WTC11 (cell line): ENCODE data around the gene NPY. TPM values are rescaled to one million over a fixed set of nuclear protein-coding genes. Genes with fewer than 3 reads are reported as not detected.

Experiments used
- ATAC-seq: fragments of 200-7000 bp; cut with Tn5 transposase; 2 replicates; pipeline ENCODE4 v1.10.0; 2021; ENCODE audit warnings: mild to moderate bottlenecking, moderate library complexity
- CTCF ChIA-PET: fragments of 300-600 bp; sonication (Branson Sonifier 250); formaldehyde crosslinking; loops from one replicate; lab custom pipeline; 2021; ENCODE audit warnings: antibody characterized with exemption; lab: Charles Lee
- POLR2A ChIA-PET: fragments of 350-600 bp; sonication (Branson Sonifier 250); formaldehyde crosslinking; loops from one replicate; lab custom pipeline; 2021; ENCODE audit warnings: antibody characterized with exemption; lab: Charles Lee
- DNase-seq: peaks from one replicate; pipeline ENCODE4 v3.0.0; 2021; ENCODE audit warnings: low spot score
- H3K27ac Mint-ChIP-seq: 2 replicates; pipeline ENCODE4 v1.8.0; 2021; ENCODE audit warnings: mixed read lengths
- H3K27me3 Mint-ChIP-seq: 2 replicates; pipeline ENCODE4 v1.8.0; 2021; ENCODE audit warnings: low read depth, mild to moderate bottlenecking, moderate library complexity, mixed read lengths
- H3K36me3 Mint-ChIP-seq: 2 replicates; pipeline ENCODE4 v1.8.0; 2021; ENCODE audit warnings: mixed read lengths
- H3K4me1 Mint-ChIP-seq: 2 replicates; pipeline ENCODE4 v1.8.0; 2022; ENCODE audit warnings: mixed read lengths
- H3K4me3 Mint-ChIP-seq: 2 replicates; pipeline ENCODE4 v1.8.0; 2021; ENCODE audit warnings: mild to moderate bottlenecking, moderate library complexity, mixed read lengths
- H3K9me3 Mint-ChIP-seq: 2 replicates; pipeline ENCODE4 v1.8.0; 2021; ENCODE audit warnings: mixed read lengths
- ARID4B ChIP-seq: sonication (generic); formaldehyde crosslinking; IDR thresholded peaks from 2 replicates; pipeline ENCODE4 v1.8.0; 2023; ENCODE audit warnings: missing genetic modification reagents, mild to moderate bottlenecking, borderline replicate concordance
- CBFB ChIP-seq: sonication (generic); formaldehyde crosslinking; IDR thresholded peaks from 2 replicates; pipeline ENCODE4 v1.8.1; 2022; ENCODE audit warnings: mild to moderate bottlenecking, low read depth, missing genetic modification reagents
- CREB1 ChIP-seq: sonication (generic); formaldehyde crosslinking; IDR thresholded peaks from 2 replicates; pipeline ENCODE4 v1.8.0; 2023; ENCODE audit warnings: mild to moderate bottlenecking, missing genetic modification reagents
- ELF4 ChIP-seq: sonication (generic); formaldehyde crosslinking; IDR thresholded peaks from 2 replicates; pipeline ENCODE4 v1.8.1; 2022; ENCODE audit warnings: low read depth, mild to moderate bottlenecking, moderate library complexity, missing genetic modification reagents
- ESRRA ChIP-seq: sonication (generic); formaldehyde crosslinking; IDR thresholded peaks from 2 replicates; pipeline ENCODE4 v1.8.1; 2022; ENCODE audit warnings: mild to moderate bottlenecking, missing genetic modification reagents, borderline replicate concordance
- ETV6 ChIP-seq: sonication (generic); formaldehyde crosslinking; IDR thresholded peaks from 2 replicates; pipeline ENCODE4 v1.8.1; 2022; ENCODE audit warnings: mild to moderate bottlenecking, missing genetic modification reagents
- FOXJ3 ChIP-seq: sonication (generic); formaldehyde crosslinking; IDR thresholded peaks from 2 replicates; pipeline ENCODE4 v1.9.0; 2021; ENCODE audit warnings: missing genetic modification reagents, mild to moderate bottlenecking, borderline replicate concordance
- SOX15 ChIP-seq: fragments of 250-450 bp; sonication (Bioruptor Pico); IDR thresholded peaks from 2 replicates; pipeline ENCODE4 v1.9.0; 2021; ENCODE audit warnings: mild to moderate bottlenecking
- ZNF121 ChIP-seq: sonication (generic); formaldehyde crosslinking; IDR thresholded peaks from 2 replicates; pipeline ENCODE4 v1.8.0; 2023; ENCODE audit warnings: missing genetic modification reagents
- ZNF281 ChIP-seq: sonication (generic); formaldehyde crosslinking; IDR thresholded peaks from 2 replicates; pipeline ENCODE4 v1.8.0; 2023; ENCODE audit warnings: mild to moderate bottlenecking, missing genetic modification reagents
- ZNF423 ChIP-seq: fragments of 250-450 bp; sonication (Bioruptor Pico); IDR thresholded peaks from 2 replicates; pipeline ENCODE4 v2.1.2; 2022; ENCODE audit warnings: mild to moderate bottlenecking, moderate library complexity
- total RNA-seq: library from RNA; stranded (reverse); gene quantifications from 3 replicates; pipeline ENCODE4 v1.2.3, GENCODE V29; 2021
- TF ChIP-seq, protein P1 (sequence below): sonication (generic); formaldehyde crosslinking; IDR thresholded peaks from 2 replicates; pipeline ENCODE4 v1.8.1; 2023; ENCODE audit warnings: mild to moderate bottlenecking, missing genetic modification reagents
- TF ChIP-seq, protein P2 (sequence below): sonication (generic); formaldehyde crosslinking; IDR thresholded peaks from 2 replicates; pipeline ENCODE4 v1.8.0; 2022; ENCODE audit warnings: missing genetic modification reagents
- TF ChIP-seq, protein P3 (sequence below): sonication (generic); formaldehyde crosslinking; IDR thresholded peaks from 2 replicates; pipeline ENCODE4 v1.8.0; 2022; ENCODE audit warnings: mild to moderate bottlenecking, missing genetic modification reagents

The NPY gene
- total RNA-seq, 1 experiment from 2014 or later: 0.63 TPM

DNA sequence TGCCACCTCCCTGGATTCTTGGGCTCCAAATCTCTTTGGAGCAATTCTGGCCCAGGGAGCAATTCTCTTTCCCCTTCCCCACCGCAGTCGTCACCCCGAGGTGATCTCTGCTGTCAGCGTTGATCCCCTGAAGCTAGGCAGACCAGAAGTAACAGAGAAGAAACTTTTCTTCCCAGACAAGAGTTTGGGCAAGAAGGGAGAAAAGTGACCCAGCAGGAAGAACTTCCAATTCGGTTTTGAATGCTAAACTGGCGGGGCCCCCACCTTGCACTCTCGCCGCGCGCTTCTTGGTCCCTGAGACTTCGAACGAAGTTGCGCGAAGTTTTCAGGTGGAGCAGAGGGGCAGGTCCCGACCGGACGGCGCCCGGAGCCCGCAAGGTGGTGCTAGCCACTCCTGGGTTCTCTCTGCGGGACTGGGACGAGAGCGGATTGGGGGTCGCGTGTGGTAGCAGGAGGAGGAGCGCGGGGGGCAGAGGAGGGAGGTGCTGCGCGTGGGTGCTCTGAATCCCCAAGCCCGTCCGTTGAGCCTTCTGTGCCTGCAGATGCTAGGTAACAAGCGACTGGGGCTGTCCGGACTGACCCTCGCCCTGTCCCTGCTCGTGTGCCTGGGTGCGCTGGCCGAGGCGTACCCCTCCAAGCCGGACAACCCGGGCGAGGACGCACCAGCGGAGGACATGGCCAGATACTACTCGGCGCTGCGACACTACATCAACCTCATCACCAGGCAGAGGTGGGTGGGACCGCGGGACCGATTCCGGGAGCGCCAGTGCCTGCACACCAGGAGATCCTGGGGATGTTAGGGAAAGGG is 913 bp downstream of the NPY start:
- no peak overlapping the region for H3K27ac Mint-ChIP-seq
- no peaks in the 10 kb centered on the region for H3K36me3 Mint-ChIP-seq
- CTCF ChIA-PET: interaction anchor here (1.6 kb wide), 1 partner anchor 438 kb away, joined by 5 read pairs; no protein-coding TSS in a partner anchor
- DNase-seq (peak; percentile 79), ATAC-seq (peak; percentile 76)
- H3K4me3 Mint-ChIP-seq: peak overlapping the region; percentile 84
- TF ChIP-seq ZNF121 (CRISPR knock-in tag) (peak; percentile 53; the same call in 1 of the 2 replicates), ESRRA (CRISPR knock-in tag) (no peak), CBFB (no peak), FOXJ3 (CRISPR knock-in tag) (no peak), ZNF423 (CRISPR knock-in tag) (peak; percentile 27; the same call in 1 of the 2 replicates), CREB1 (CRISPR knock-in tag) (0 out of 2 replicates have a peak, but pooled peaks have one; percentile 50), SOX15 (CRISPR knock-in tag) (no peak), ZNF281 (CRISPR knock-in tag) (0 out of 2 replicates have a peak, but pooled peaks have one; percentile 41), ELF4 (no peak), ARID4B (CRISPR knock-in tag) (peak; percentile 51; the same call in 1 of the 2 replicates), ETV6 (peak; percentile 50; the same call in 1 of the 2 replicates)
- TF ChIP-seq, protein P1, sequence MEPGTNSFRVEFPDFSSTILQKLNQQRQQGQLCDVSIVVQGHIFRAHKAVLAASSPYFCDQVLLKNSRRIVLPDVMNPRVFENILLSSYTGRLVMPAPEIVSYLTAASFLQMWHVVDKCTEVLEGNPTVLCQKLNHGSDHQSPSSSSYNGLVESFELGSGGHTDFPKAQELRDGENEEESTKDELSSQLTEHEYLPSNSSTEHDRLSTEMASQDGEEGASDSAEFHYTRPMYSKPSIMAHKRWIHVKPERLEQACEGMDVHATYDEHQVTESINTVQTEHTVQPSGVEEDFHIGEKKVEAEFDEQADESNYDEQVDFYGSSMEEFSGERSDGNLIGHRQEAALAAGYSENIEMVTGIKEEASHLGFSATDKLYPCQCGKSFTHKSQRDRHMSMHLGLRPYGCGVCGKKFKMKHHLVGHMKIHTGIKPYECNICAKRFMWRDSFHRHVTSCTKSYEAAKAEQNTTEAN (CRISPR knock-in tag): no peak
- TF ChIP-seq, protein P2, sequence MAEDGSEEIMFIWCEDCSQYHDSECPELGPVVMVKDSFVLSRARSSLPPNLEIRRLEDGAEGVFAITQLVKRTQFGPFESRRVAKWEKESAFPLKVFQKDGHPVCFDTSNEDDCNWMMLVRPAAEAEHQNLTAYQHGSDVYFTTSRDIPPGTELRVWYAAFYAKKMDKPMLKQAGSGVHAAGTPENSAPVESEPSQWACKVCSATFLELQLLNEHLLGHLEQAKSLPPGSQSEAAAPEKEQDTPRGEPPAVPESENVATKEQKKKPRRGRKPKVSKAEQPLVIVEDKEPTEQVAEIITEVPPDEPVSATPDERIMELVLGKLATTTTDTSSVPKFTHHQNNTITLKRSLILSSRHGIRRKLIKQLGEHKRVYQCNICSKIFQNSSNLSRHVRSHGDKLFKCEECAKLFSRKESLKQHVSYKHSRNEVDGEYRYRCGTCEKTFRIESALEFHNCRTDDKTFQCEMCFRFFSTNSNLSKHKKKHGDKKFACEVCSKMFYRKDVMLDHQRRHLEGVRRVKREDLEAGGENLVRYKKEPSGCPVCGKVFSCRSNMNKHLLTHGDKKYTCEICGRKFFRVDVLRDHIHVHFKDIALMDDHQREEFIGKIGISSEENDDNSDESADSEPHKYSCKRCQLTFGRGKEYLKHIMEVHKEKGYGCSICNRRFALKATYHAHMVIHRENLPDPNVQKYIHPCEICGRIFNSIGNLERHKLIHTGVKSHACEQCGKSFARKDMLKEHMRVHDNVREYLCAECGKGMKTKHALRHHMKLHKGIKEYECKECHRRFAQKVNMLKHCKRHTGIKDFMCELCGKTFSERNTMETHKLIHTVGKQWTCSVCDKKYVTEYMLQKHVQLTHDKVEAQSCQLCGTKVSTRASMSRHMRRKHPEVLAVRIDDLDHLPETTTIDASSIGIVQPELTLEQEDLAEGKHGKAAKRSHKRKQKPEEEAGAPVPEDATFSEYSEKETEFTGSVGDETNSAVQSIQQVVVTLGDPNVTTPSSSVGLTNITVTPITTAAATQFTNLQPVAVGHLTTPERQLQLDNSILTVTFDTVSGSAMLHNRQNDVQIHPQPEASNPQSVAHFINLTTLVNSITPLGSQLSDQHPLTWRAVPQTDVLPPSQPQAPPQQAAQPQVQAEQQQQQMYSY (CRISPR knock-in tag): peak; percentile 13; the same call in 1 of the 2 replicates
- TF ChIP-seq, protein P3, sequence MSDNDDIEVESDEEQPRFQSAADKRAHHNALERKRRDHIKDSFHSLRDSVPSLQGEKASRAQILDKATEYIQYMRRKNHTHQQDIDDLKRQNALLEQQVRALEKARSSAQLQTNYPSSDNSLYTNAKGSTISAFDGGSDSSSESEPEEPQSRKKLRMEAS: peak; percentile 75
- no peaks in the 10 kb centered on the region; the same call in none of the 2 replicates for H3K27me3 Mint-ChIP-seq
- H3K9me3 Mint-ChIP-seq: no peaks in the 10 kb centered on the region
- H3K4me1 Mint-ChIP-seq: peaks cover 24% of the 10 kb centered on the region
- POLR2A ChIA-PET: interaction anchor here (0.6 kb wide), 1 partner anchor 147 kb away, joined by 3 read pairs; no protein-coding TSS in a partner anchor
